ENCODE measurements around the gene PAPSS1.

PAPSS1 gene

DNA sequence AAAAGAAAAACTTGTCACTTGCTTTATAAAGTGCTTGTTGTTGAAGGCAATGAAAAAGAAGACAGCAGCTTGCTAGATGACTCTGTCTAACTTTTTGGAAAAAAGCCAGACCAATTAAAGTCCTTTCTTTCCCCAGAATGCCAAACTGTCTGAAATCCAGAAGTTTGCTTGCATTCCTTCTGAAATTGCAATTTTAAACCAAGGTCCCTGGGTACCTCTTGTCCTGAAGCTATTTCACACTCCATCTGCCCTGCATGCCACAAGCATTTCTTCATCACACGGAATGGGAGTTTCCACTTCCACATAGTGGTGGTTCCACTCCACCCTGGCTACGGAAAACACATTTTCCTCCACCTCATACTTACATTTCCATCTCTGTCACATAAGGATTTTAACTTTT lies 101.0 kb downstream of the PAPSS1 start:
- H3K4me1 ChIP-seq (ENCODE audit: control insufficient read depth, insufficient read depth, low read length): peaks cover 24% of the 10 kb centered on the region
- peak overlapping the region; percentile 58 for H3K4me2 ChIP-seq (ENCODE audit: low read length)
- no peak overlapping the region for H3K4me3 ChIP-seq (ENCODE audit: low read length)
- no peaks in the 10 kb centered on the region for H3K27me3 ChIP-seq (ENCODE audit: control insufficient read depth, insufficient read depth, low read length)
- H3K9ac ChIP-seq (ENCODE audit: low read depth, low read length): peak overlapping the region; percentile 61
- H3K36me3 ChIP-seq (ENCODE audit: insufficient read depth, low read length): peaks cover 2% of the 10 kb centered on the region
- H3K9me3 ChIP-seq (replicated peaks; ENCODE audit: low read length): no peaks in the 10 kb centered on the region

DNA sequence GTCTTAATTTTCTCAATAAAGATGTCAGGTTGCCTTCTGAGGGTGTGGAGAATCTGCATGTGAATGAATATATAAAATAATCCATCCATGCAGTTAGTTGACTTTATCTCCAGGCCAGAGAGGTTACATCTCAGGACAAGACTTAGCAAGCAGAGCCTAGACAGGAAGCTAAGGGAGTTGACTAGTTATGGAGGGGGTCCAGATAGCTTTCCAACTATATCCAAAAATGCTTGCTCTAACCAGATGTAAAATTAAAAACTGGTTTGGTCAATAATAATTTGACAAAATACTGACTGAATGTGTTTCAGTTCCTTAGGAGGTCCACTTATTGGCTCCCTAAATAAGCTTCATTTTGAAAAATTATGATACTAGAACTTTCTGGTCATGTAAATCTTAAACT lies 101.4 kb downstream of the PAPSS1 start:
- no peaks in the 10 kb centered on the region for H3K9me3 ChIP-seq (replicated peaks; ENCODE audit: low read length)
- peak overlapping the region; percentile 61 for H3K9ac ChIP-seq (ENCODE audit: low read depth, low read length)
- no peak overlapping the region for H3K4me3 ChIP-seq (ENCODE audit: low read length)
- H3K4me1 ChIP-seq (ENCODE audit: control insufficient read depth, insufficient read depth, low read length): peaks cover 24% of the 10 kb centered on the region
- H3K27me3 ChIP-seq (ENCODE audit: control insufficient read depth, insufficient read depth, low read length): no peaks in the 10 kb centered on the region
- peak overlapping the region; percentile 58 for H3K4me2 ChIP-seq (ENCODE audit: low read length)
- H3K36me3 ChIP-seq (ENCODE audit: insufficient read depth, low read length): peaks cover 4% of the 10 kb centered on the region

DNA sequence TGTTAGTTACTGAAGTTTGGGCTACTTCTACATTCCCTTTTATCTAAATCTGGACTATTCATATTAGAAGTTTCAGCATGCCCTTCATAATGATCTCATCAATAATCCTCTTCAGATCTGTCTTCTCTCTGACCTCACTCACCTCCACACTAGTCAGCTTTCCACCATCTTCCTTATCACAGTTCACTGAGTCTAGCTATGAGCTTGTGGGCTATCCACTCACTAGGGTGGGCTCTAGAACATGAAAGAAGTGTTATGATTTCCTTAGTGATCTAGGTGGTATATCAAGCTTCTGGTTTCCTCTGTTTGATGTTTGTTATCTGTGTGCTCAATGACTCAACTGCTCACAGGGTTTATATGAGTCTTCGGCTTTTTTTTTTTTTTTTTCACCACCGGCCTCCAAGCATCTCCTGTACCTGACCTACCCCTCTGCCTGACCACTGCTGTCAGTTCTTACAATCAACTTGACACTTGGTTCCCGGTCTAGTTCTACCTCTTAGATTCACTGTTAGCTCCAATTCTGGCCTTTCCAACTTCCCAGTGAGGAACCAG lies 103.1 kb downstream of the PAPSS1 start:
- no peak overlapping the region for H3K4me2 ChIP-seq (ENCODE audit: low read length)
- no peaks in the 10 kb centered on the region for H3K27me3 ChIP-seq (ENCODE audit: control insufficient read depth, insufficient read depth, low read length)
- H3K36me3 ChIP-seq (ENCODE audit: insufficient read depth, low read length): peaks cover 8% of the 10 kb centered on the region
- no peak overlapping the region for H3K9ac ChIP-seq (ENCODE audit: low read depth, low read length)
- no peaks in the 10 kb centered on the region for H3K9me3 ChIP-seq (replicated peaks; ENCODE audit: low read length)
- H3K4me1 ChIP-seq (ENCODE audit: control insufficient read depth, insufficient read depth, low read length): peaks cover 24% of the 10 kb centered on the region
- no peak overlapping the region for H3K4me3 ChIP-seq (ENCODE audit: low read length)

GRCh38 chr4:107615809-107616208 lies 104.2 kb downstream of the PAPSS1 start:
- no peaks in the 10 kb centered on the region for H3K9me3 ChIP-seq (replicated peaks; ENCODE audit: low read length)
- peaks cover 24% of the 10 kb centered on the region for H3K4me1 ChIP-seq (ENCODE audit: control insufficient read depth, insufficient read depth, low read length)
- no peak overlapping the region for H3K4me2 ChIP-seq (ENCODE audit: low read length)
- no peak overlapping the region for H3K4me3 ChIP-seq (ENCODE audit: low read length)
- H3K9ac ChIP-seq (ENCODE audit: low read depth, low read length): no peak overlapping the region
- peaks cover 8% of the 10 kb centered on the region for H3K36me3 ChIP-seq (ENCODE audit: insufficient read depth, low read length)
- H3K27me3 ChIP-seq (ENCODE audit: control insufficient read depth, insufficient read depth, low read length): no peaks in the 10 kb centered on the region

GRCh38 chr4:107603430-107603829 lies 116.6 kb downstream of the PAPSS1 start:
- Histone ChIP-seq H3K4me2 (ENCODE audit: low read length) (no peak overlapping the region), H3K27me3 (ENCODE audit: control insufficient read depth, insufficient read depth, low read length) (no peaks in the 10 kb centered on the region), H3K4me1 (ENCODE audit: control insufficient read depth, insufficient read depth, low read length) (peaks cover 16% of the 10 kb centered on the region), H3K4me3 (ENCODE audit: low read length) (no peak overlapping the region), H3K9ac (ENCODE audit: low read depth, low read length) (no peak overlapping the region), H3K9me3 (replicated peaks; ENCODE audit: low read length) (no peaks in the 10 kb centered on the region), H3K36me3 (ENCODE audit: insufficient read depth, low read length) (no peaks in the 10 kb centered on the region)

GRCh38 chr4:107600983-107601382 lies 119.1 kb downstream of the PAPSS1 start:
- no peak overlapping the region for H3K4me2 ChIP-seq (ENCODE audit: low read length)
- H3K27me3 ChIP-seq (ENCODE audit: control insufficient read depth, insufficient read depth, low read length): no peaks in the 10 kb centered on the region
- peaks cover 16% of the 10 kb centered on the region for H3K4me1 ChIP-seq (ENCODE audit: control insufficient read depth, insufficient read depth, low read length)
- H3K9me3 ChIP-seq (replicated peaks; ENCODE audit: low read length): no peaks in the 10 kb centered on the region
- no peaks in the 10 kb centered on the region for H3K36me3 ChIP-seq (ENCODE audit: insufficient read depth, low read length)
- H3K4me3 ChIP-seq (ENCODE audit: low read length): no peak overlapping the region
- peak overlapping the region; percentile 54 for H3K9ac ChIP-seq (ENCODE audit: low read depth, low read length)

DNA sequence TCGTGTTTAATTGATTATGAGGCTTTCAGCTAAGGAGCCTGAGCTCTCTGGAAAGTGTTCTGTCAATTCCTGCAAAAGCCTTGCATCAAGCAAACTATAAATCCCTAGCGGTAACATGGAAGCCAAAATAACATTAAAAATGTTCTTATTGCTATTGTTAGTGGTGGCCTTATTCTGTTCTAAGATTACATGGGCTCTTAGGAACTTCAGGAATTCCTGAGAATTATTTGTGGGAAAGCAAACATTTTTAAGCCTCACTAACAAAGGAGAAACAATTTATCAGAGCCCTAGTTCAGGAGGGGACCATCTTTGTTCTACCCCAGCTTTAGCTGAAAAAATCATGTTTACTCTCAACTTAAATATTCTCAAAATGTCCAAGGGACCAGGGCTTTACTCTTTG lies 119.6 kb downstream of the PAPSS1 start:
- peak overlapping the region; percentile 30 for H3K4me2 ChIP-seq (ENCODE audit: low read length)
- no peak overlapping the region for H3K4me3 ChIP-seq (ENCODE audit: low read length)
- H3K36me3 ChIP-seq (ENCODE audit: insufficient read depth, low read length): no peaks in the 10 kb centered on the region
- peaks cover 16% of the 10 kb centered on the region for H3K4me1 ChIP-seq (ENCODE audit: control insufficient read depth, insufficient read depth, low read length)
- H3K9ac ChIP-seq (ENCODE audit: low read depth, low read length): peak overlapping the region; percentile 56
- no peaks in the 10 kb centered on the region for H3K27me3 ChIP-seq (ENCODE audit: control insufficient read depth, insufficient read depth, low read length)
- H3K9me3 ChIP-seq (replicated peaks; ENCODE audit: low read length): no peaks in the 10 kb centered on the region

DNA sequence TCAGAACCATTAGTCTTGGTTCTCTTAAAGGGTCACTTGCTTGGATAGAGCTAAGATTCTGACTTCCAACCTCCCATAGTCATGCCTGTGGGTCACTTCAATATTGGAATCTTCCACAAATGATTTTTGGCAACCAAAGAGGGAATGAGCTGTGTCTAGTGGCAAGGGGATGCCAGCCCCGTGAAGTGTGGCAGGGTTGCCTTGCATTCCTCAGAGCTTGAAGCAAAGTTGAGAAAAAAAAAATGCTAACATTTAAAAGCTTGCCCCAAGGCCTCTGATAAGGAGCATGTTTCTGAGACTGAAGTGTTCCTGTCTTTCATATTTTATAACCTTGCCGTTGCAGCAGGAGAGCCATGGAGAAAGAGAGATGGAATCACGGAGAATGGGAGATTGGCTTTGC lies 120.2 kb downstream of the PAPSS1 start:
- H3K9me3 ChIP-seq (replicated peaks; ENCODE audit: low read length): no peaks in the 10 kb centered on the region
- H3K4me2 ChIP-seq (ENCODE audit: low read length): peak overlapping the region; percentile 30
- H3K9ac ChIP-seq (ENCODE audit: low read depth, low read length): peak overlapping the region; percentile 56
- H3K4me1 ChIP-seq (ENCODE audit: control insufficient read depth, insufficient read depth, low read length): peaks cover 16% of the 10 kb centered on the region
- no peaks in the 10 kb centered on the region for H3K36me3 ChIP-seq (ENCODE audit: insufficient read depth, low read length)
- H3K4me3 ChIP-seq (ENCODE audit: low read length): no peak overlapping the region
- H3K27me3 ChIP-seq (ENCODE audit: control insufficient read depth, insufficient read depth, low read length): no peaks in the 10 kb centered on the region

DNA sequence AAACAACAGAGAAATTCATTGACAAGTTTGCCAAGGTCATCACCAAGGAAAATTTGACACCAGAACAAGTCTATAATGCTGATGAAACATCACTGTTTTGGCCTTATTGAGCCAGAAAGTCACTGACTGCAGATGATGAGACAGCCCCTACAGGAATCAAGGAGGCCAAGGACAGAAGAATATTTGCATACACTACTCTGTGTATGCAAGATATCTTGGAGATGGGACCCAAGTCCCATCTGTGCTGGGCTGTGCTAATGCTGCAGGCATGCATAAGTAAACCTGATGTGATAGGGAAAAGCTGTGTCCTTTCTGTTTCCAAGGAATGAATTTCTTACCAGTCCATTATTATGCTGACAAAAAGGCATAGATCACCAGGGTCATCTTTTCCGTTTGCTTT lies 126.8 kb downstream of the PAPSS1 start:
- Histone ChIP-seq H3K4me1 (ENCODE audit: control insufficient read depth, insufficient read depth, low read length) (no peaks in the 10 kb centered on the region), H3K27me3 (ENCODE audit: control insufficient read depth, insufficient read depth, low read length) (no peaks in the 10 kb centered on the region), H3K4me2 (ENCODE audit: low read length) (no peak overlapping the region), H3K4me3 (ENCODE audit: low read length) (no peak overlapping the region), H3K9ac (ENCODE audit: low read depth, low read length) (no peak overlapping the region), H3K36me3 (ENCODE audit: insufficient read depth, low read length) (no peaks in the 10 kb centered on the region), H3K9me3 (replicated peaks; ENCODE audit: low read length) (peaks cover 3% of the 10 kb centered on the region)

DNA sequence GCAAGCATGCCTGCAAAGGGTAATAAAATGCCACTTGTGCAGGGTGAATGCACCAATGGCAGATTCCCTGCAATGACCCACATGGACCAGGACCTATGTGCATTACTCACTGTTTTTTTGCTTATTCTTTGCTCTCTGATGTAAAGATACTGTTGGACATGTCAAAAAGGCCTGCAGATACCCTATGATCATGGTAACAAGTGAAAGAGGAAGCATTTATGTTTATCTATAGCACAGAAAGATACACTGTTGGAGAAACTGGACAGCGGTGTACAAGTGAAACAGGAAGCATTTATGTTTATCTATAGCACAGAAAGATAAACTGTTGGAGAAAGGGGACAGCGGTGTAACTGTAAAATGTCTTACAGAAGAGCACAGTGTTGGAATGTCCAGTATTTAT lies 127.5 kb downstream of the PAPSS1 start:
- no peaks in the 10 kb centered on the region for H3K4me1 ChIP-seq (ENCODE audit: control insufficient read depth, insufficient read depth, low read length)
- no peak overlapping the region for H3K9ac ChIP-seq (ENCODE audit: low read depth, low read length)
- H3K27me3 ChIP-seq (ENCODE audit: control insufficient read depth, insufficient read depth, low read length): no peaks in the 10 kb centered on the region
- peaks cover 3% of the 10 kb centered on the region for H3K9me3 ChIP-seq (replicated peaks; ENCODE audit: low read length)
- no peak overlapping the region for H3K4me2 ChIP-seq (ENCODE audit: low read length)
- H3K36me3 ChIP-seq (ENCODE audit: insufficient read depth, low read length): no peaks in the 10 kb centered on the region
- no peak overlapping the region for H3K4me3 ChIP-seq (ENCODE audit: low read length)

GRCh38 chr4:107589269-107589668 lies 130.8 kb downstream of the PAPSS1 start:
- Histone ChIP-seq H3K27me3 (ENCODE audit: control insufficient read depth, insufficient read depth, low read length) (no peaks in the 10 kb centered on the region), H3K9ac (ENCODE audit: low read depth, low read length) (no peak overlapping the region), H3K4me2 (ENCODE audit: low read length) (no peak overlapping the region), H3K4me3 (ENCODE audit: low read length) (no peak overlapping the region), H3K9me3 (replicated peaks; ENCODE audit: low read length) (peaks cover 3% of the 10 kb centered on the region), H3K36me3 (ENCODE audit: insufficient read depth, low read length) (no peaks in the 10 kb centered on the region), H3K4me1 (ENCODE audit: control insufficient read depth, insufficient read depth, low read length) (no peaks in the 10 kb centered on the region)

- Histone ChIP-seq H3K4me1 (ENCODE audit: control insufficient read depth, insufficient read depth, low read length) (no peaks in the 10 kb centered on the region), H3K9ac (ENCODE audit: low read depth, low read length) (no peak overlapping the region), H3K36me3 (ENCODE audit: insufficient read depth, low read length) (no peaks in the 10 kb centered on the region), H3K9me3 (replicated peaks; ENCODE audit: low read length) (peaks cover 3% of the 10 kb centered on the region), H3K27me3 (ENCODE audit: control insufficient read depth, insufficient read depth, low read length) (no peaks in the 10 kb centered on the region), H3K4me3 (ENCODE audit: low read length) (no peak overlapping the region), H3K4me2 (ENCODE audit: low read length) (no peak overlapping the region)
Measured at GRCh38 chr4:107586371-107586770, 133.7 kb downstream of the PAPSS1 start.
